GM23248 (cell line): ENCODE data around the gene TROAP. TPM values are rescaled to one million over a fixed set of nuclear protein-coding genes. Genes with fewer than 3 reads are reported as not detected.

Experiments
- DNase-seq: peaks from one replicate; pipeline ENCODE4 v3.0.0-alpha.2; 2015
- H2AFZ ChIP-seq: fragments of 200-600 bp; sonication (generic); 2 replicates; pipeline ENCODE4 v1.6.1; 2016; ENCODE audit warnings: antibody characterized with exemption
- H3F3A ChIP-seq: fragments of 200-600 bp; sonication (generic); 2 replicates; pipeline ENCODE4 v1.6.1; 2016; ENCODE audit warnings: mild to moderate bottlenecking, antibody characterized with exemption, mixed run types; ENCODE audit not compliant: insufficient read depth
- H3K27ac ChIP-seq: fragments of 200-600 bp; sonication (generic); 2 replicates; pipeline ENCODE4 v1.5.1; 2016; ENCODE audit warnings: mild to moderate bottlenecking
- H3K27me3 ChIP-seq: fragments of 200-600 bp; sonication (generic); replicated peaks from 2 replicates; pipeline ENCODE4 v1.6.1; 2016; ENCODE audit warnings: mild to moderate bottlenecking; ENCODE audit not compliant: insufficient read depth
- H3K36me3 ChIP-seq: fragments of 200-600 bp; sonication (generic); 2 replicates; pipeline ENCODE4 v1.6.1; 2016; ENCODE audit warnings: low read depth, mild to moderate bottlenecking
- H3K4me1 ChIP-seq: fragments of 200-600 bp; sonication (generic); 2 replicates; pipeline ENCODE4 v1.6.1; 2016; ENCODE audit warnings: mild to moderate bottlenecking; ENCODE audit not compliant: insufficient read depth
- H3K4me2 ChIP-seq: fragments of 200-600 bp; sonication (generic); one replicate; pipeline ENCODE4 v1.6.1; 2016; ENCODE audit warnings: mild to moderate bottlenecking; ENCODE audit not compliant: unreplicated experiment
- H3K4me3 ChIP-seq: fragments of 200-600 bp; sonication (generic); 2 replicates; pipeline ENCODE4 v1.5.1; 2016; ENCODE audit warnings: mild to moderate bottlenecking
- H3K79me2 ChIP-seq: fragments of 200-600 bp; sonication (generic); 2 replicates; pipeline ENCODE4 v1.6.1; 2016; ENCODE audit warnings: mild to moderate bottlenecking; ENCODE audit not compliant: insufficient read depth
- H3K9ac ChIP-seq: fragments of 200-600 bp; sonication (generic); 2 replicates; pipeline ENCODE4 v1.6.1; 2016; ENCODE audit warnings: mild to moderate bottlenecking
- H3K9me2 ChIP-seq: fragments of 200-600 bp; sonication (generic); 2 replicates; pipeline ENCODE4 v1.6.1; 2016; ENCODE audit warnings: mixed run types, mild to moderate bottlenecking, moderate library complexity; ENCODE audit not compliant: insufficient read depth
- H3K9me3 ChIP-seq: fragments of 200-600 bp; sonication (generic); one replicate; pipeline ENCODE4 v1.6.1; 2017; ENCODE audit warnings: low read depth
- H4K20me1 ChIP-seq: fragments of 200-600 bp; sonication (generic); 2 replicates; pipeline ENCODE4 v1.6.0; 2016; ENCODE audit not compliant: insufficient read depth
- EZH2 ChIP-seq: fragments of 200-600 bp; sonication (generic); IDR thresholded peaks from 2 replicates; pipeline ENCODE4 v1.6.1; 2018; ENCODE audit warnings: antibody characterized with exemption, mild to moderate bottlenecking; ENCODE audit not compliant: insufficient read depth, poor library complexity, severe bottlenecking
- EZH2phosphoT487 ChIP-seq: fragments of 200-600 bp; sonication (generic); IDR thresholded peaks from 2 replicates; pipeline ENCODE4 v1.6.1; 2018; ENCODE audit warnings: antibody characterized with exemption, moderate library complexity, mild to moderate bottlenecking, low read depth; ENCODE audit not compliant: insufficient read depth
- WGBS, 2 experiments: methylation state at CpG; one replicate each; pipeline ENCODE4 v1.1.6; 2015 to 2017; ENCODE audit warnings: low lambda C conversion rate in 2 of 2, low coverage in 1 of 2; ENCODE audit errors: missing lambda C conversion rate in 2 of 2; 5-methylcytosine and 5-hydroxymethylcytosine counted together
- in situ Hi-C: fragments of 300-500 bp; cut with MboI; formaldehyde crosslinking; loops from 2 replicates; pipeline ENCODE4 v1.15.0; 2020
- polyA plus RNA-seq: library from polyadenylated mRNA; unstranded; fragments of >200 nt; fragmentation: Nextera tagmentation; extraction: Ambion mirVana; gene quantifications from 2 replicates; pipeline ENCODE4 v1.2.1, GENCODE V29; 2016
- total RNA-seq: library from RNA; depleted of rRNA; stranded (reverse); fragments of >200 nt; shearing (Covaris generic); gene quantifications from 2 replicates; pipeline ENCODE4 v1.2.3, GENCODE V29; 2014

TROAP gene
- total and polyA plus RNA-seq, 2 experiments from 2014 or later: 4.4 to 11.7 TPM

DNA sequence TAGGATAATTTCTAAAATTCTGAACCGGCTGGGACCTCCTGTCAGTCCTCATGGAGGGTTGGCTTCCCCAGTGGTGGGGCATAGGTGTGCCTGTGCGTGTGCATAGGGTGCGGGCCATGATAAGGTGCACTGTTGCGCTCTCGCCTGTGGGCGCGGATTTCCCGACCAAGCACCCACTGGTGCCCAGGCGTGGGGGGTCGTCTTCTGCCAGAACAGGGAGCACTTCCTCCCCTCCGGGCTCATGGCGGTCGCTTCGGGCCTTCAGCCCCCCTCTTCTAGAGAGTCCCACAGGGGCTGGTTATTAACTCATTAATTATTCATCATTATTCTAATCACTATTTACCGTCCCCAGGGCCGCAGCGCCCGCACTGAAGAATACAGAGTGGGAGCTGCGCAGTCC, 11.2 kb downstream of the TROAP start:
- in situ Hi-C loops: no loop called here
- H4K20me1 ChIP-seq: no peaks in the 10 kb centered on the region

DNA sequence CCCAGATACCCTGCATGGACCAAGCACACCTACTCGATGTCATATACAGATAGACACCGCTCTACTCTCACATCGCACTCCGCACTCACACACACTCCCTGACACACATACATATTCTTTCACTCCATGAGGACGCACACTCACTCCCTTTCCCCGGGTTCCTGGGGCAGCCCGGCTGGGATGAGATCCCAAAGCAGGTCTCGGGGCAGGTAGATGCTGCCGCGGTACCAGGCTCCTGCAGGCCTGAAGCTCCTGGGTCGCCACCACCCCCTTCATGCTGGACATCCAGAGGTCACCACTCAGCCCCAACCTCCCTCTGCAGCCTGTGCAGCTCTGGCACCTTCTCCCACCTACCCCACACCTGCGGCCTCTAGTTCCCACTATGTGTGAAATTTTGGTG, 11.6 kb downstream of the TROAP start:
- no peaks in the 10 kb centered on the region for H3F3A ChIP-seq
- H3K4me3 ChIP-seq: no peak overlapping the region
- H3K4me2 ChIP-seq: no peak overlapping the region
- peaks cover 37% of the 10 kb centered on the region for H3K27me3 ChIP-seq
- H3K9ac ChIP-seq: no peak overlapping the region
- no peaks in the 10 kb centered on the region for H3K36me3 ChIP-seq
- no peaks in the 10 kb centered on the region for H3K79me2 ChIP-seq
- no peak for DNase-seq
- TF ChIP-seq EZH2phosphoT487 (no peak), EZH2 (no peak)
- WGBS, 2 experiments: 44 to 47% methylated on average over 12 of the region's 12 CpGs
- H2AFZ ChIP-seq: no peak overlapping the region
- in situ Hi-C loops: no loop called here
- no peaks in the 10 kb centered on the region for H3K9me3 ChIP-seq
- no peaks in the 10 kb centered on the region for H4K20me1 ChIP-seq
- no peak overlapping the region for H3K27ac ChIP-seq
- 0 out of 2 replicates have a peak, but pooled peaks cover 2% of the 10 kb centered on the region for H3K4me1 ChIP-seq
- no peaks in the 10 kb centered on the region for H3K9me2 ChIP-seq

More for the DNA sequence above, 11.2 kb downstream of the TROAP start:
- 0 out of 2 replicates have a peak, but pooled peaks cover 2% of the 10 kb centered on the region for H3K4me1 ChIP-seq
- H3K79me2 ChIP-seq: no peaks in the 10 kb centered on the region
- no peak for DNase-seq
- H3K27me3 ChIP-seq: peaks cover 37% of the 10 kb centered on the region
- H3K36me3 ChIP-seq: no peaks in the 10 kb centered on the region
- no peak overlapping the region for H3K4me3 ChIP-seq
- no peak overlapping the region for H3K9ac ChIP-seq
- 61 to 63% methylated on average over 19 of the region's 19 CpGs for WGBS, 2 experiments
- H2AFZ ChIP-seq: no peak overlapping the region
- H3K9me2 ChIP-seq: no peaks in the 10 kb centered on the region
- H3K4me2 ChIP-seq: no peak overlapping the region
- H3F3A ChIP-seq: no peaks in the 10 kb centered on the region
- H3K9me3 ChIP-seq: no peaks in the 10 kb centered on the region
- no peak overlapping the region for H3K27ac ChIP-seq
- TF ChIP-seq EZH2phosphoT487: no peak
- no peak for TF ChIP-seq EZH2

DNA sequence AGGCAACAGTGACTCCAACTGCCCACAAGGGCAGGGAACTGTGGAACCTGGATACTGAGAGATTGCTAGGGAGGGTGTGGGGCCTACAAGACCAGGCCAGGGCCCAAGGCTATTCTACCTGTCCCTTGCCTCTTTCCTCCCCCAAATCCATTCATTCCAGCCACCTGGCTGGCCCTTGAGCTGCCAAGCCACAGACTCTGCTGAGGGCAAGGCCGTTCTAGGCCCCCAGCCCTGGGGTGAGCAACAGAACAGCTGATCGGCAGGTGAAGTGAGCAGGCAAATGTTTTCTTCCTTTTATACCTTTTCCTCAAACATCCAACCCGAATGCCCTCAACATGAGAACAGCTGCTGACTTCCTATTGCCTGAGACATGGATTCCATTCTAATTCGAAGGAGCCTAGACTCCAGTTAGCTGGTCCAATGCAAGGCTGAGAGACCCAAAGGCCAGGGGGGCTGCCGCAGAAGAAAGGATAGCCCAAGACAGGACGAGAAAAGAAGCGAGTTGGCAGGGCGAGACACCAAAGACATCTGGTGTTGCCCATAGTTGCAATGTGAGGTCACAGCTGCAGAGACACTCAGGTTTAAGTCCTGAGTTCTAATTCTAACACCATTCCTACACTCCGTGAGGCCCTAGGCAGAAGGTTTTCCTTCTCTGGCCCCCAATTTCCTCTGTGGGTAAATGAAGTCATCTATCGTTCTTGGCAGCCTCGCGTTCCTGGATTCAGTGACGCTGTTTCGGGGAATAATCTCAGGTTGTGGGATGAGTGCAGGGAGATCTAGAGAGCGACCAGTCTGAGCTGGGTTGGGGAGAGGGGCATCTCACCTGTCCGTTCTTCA, 12.3 kb downstream of the TROAP start:
- H2AFZ ChIP-seq: no peak overlapping the region
- no peak overlapping the region for H3K4me2 ChIP-seq
- H3K9ac ChIP-seq: no peak overlapping the region
- no peaks in the 10 kb centered on the region for H3K9me3 ChIP-seq
- no peaks in the 10 kb centered on the region for H3K36me3 ChIP-seq
- no peaks in the 10 kb centered on the region for H3K79me2 ChIP-seq
- no peaks in the 10 kb centered on the region for H3F3A ChIP-seq
- H3K27me3 ChIP-seq: peaks cover 37% of the 10 kb centered on the region
- in situ Hi-C loops: no loop called here
- H3K4me1 ChIP-seq: 0 out of 2 replicates have a peak, but pooled peaks cover 2% of the 10 kb centered on the region
- H3K27ac ChIP-seq: no peak overlapping the region
- no peak for DNase-seq
- no peak overlapping the region for H3K4me3 ChIP-seq
- TF ChIP-seq EZH2: no peak
- 0 out of 2 replicates have a peak, but pooled peaks have one; percentile 35 for TF ChIP-seq EZH2phosphoT487
- H4K20me1 ChIP-seq: no peaks in the 10 kb centered on the region
- 44% methylated on average over 16 of the region's 16 CpGs for WGBS, 2 experiments
- H3K9me2 ChIP-seq: no peaks in the 10 kb centered on the region

DNA sequence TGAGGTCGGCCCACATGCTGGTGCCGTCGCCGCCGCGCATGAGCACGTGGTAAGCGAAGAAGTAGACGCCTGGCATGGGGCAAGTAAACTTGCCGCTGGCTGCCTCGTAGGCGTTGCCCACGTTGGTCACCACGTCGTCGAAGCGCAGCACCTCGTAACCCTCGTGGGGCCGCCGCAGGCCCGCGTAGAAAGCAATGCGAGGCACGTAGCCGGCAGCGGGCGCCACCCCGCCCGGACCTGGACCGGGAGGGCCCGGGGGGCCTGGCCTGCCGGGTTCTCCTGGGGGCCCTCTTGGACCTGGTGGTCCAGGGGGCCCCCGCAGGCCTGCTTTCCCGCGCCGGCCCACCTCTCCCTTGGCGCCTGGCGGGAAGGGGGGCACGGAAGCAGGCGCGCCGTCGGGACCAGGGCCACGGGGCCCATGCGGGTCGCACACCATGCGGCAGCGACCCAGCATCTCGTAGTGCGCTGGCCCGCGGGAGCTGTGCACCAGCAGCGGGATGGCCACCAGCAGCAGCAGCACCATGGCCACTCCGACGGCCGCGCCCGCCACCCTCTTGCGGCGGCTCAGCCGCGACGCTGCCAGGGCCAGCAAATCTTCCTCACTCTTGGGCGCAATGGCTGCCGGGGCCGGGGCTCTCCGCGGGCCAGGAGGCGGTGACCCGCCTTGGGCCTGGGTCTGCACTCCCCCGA, 13.0 kb downstream of the TROAP start:
- 0 out of 2 replicates have a peak, but pooled peaks cover 2% of the 10 kb centered on the region for H3K4me1 ChIP-seq
- H3K4me3 ChIP-seq: no peak overlapping the region
- H3K9ac ChIP-seq: no peak overlapping the region
- TF ChIP-seq EZH2: no peak
- TF ChIP-seq EZH2phosphoT487: no peak
- WGBS, 2 experiments: 7 to 8% methylated on average over 29 to 52 of the region's 72 CpGs
- H3K27ac ChIP-seq: no peak overlapping the region
- no peaks in the 10 kb centered on the region for H3K9me3 ChIP-seq
- peaks cover 44% of the 10 kb centered on the region for H3K27me3 ChIP-seq
- peak overlapping the region; percentile 74; the same call in 1 of the 2 replicates for H2AFZ ChIP-seq
- no peaks in the 10 kb centered on the region for H4K20me1 ChIP-seq
- H3K4me2 ChIP-seq: no peak overlapping the region
- H3F3A ChIP-seq: no peaks in the 10 kb centered on the region
- no peaks in the 10 kb centered on the region for H3K79me2 ChIP-seq
- no peak for DNase-seq
- H3K36me3 ChIP-seq: no peaks in the 10 kb centered on the region
- no peaks in the 10 kb centered on the region for H3K9me2 ChIP-seq
- in situ Hi-C loops: no loop called here
